GM04504 (cell line): ENCODE results near the gene UBR2.
"Not testable (repeated sequence)": the region's sequence is repeated elsewhere in the genome, so short reads cannot be mapped to it uniquely, and the experiment has no call there.

Experiments
- DNase-seq: peaks from one replicate; pipeline ENCODE4 v3.0.0-alpha.2; 2012; ENCODE audit warnings: low read depth

Gene UBR2

DNA sequence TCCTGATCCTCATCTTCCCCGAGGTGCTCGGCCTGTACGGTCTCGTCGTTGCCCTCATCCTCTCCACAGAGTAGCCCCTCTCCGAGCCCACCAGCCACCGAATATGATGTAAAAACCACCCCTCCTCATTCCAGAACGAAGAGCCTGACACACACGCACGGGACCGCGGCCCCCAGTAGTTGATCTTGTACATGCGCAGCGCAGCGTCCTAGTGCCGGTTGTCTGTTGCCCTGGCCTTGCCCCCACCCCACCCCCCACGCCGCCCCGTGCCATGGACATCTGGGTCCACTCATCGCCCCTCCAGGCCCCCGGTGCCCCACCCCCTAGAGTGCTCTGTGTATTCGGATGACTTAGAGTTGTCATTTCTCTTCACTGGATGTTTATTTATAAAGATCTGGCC, 163.8 kb downstream of the UBR2 start:
- DNase-seq, result no peak

DNA sequence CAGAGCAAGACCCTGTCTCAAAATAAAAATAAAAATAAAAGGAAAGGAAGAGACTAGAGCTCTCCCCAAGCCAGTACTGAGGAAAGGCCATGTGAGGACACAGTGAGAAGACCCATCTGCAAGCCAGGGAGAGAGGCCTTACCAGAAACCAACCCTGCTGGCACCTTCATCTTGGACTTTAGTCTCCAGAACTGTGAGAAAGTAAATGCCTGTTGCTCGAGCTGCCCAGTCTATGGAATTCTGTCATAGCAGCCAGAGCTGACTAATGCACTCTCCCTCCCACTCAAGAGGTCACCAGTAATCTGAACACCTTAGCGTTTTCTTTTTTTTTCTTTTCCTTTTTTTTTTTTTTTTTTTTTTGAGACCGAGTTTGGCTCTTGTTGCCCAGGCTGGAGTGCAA, 165.9 kb downstream of the UBR2 start:
- DNase-seq, result no peak

DNA sequence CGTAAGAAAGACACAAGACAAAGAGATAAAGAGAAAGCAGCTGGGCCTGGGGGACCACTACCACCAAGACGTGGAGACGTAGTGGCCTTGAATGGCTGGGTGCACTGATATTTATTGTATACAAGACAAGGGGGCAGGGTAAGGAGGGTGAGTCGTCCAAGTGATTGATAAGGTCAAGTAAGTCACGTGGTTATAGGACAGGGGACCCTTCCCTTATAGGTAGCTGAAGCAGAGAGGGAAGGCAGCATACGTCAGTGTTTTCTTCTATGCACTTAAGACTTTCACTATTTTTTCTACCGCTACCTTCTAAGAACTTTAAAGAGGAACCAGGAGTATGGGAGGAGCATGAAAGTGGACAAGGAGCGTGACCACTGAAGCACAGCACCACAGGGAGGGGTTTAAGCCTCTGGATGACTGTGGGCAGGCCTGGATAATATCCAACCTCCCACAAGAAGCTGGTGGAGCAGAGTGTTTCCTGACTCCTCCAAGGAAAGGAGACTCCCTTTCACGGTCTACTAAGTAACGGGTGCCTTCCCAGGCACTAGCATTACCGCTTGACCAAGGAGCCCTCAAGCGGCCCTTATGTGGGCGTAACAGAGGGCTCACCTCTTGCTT, 170.1 kb downstream of the UBR2 start:
- not testable (repeated sequence) for DNase-seq

DNA sequence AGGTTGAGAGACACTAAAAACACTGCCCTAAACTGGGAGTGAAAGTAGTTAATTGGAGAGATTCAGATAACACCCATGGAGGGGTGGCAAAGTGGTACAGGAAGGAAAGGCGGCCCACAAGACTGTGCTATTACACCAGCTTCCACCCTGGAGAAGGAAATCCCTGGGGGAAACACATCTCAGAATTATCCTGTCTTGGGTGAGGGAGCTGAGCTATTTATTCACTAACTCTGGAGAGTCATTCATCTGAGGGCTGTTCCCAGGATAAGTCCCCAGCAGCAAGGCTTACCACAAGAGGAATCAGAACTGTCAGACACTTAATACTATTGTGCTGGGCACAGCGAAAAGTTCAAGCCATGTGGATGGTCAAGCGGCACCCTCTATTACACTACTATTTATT, 172.1 kb downstream of the UBR2 start:
- no peak for DNase-seq

DNA sequence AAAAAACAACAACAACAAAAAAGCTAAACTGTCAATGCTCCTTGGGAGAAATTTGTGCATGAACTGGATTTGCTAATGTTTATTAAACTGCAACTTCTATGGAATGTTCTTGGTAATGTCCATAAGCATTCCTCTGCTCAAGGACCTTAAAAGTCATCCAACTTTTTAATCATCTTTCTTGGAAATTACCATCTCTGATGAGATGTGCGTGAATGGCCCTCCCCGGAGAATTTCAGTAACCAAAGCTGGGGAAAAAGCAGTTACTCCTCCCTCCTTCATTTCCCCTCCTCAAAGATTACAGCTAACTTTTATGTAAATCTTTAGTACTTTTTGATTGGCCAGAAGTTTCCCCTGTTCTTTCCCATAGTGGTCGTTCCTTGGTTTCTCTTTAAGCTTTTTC, 176.9 kb downstream of the UBR2 start:
- DNase-seq, result no peak

DNA sequence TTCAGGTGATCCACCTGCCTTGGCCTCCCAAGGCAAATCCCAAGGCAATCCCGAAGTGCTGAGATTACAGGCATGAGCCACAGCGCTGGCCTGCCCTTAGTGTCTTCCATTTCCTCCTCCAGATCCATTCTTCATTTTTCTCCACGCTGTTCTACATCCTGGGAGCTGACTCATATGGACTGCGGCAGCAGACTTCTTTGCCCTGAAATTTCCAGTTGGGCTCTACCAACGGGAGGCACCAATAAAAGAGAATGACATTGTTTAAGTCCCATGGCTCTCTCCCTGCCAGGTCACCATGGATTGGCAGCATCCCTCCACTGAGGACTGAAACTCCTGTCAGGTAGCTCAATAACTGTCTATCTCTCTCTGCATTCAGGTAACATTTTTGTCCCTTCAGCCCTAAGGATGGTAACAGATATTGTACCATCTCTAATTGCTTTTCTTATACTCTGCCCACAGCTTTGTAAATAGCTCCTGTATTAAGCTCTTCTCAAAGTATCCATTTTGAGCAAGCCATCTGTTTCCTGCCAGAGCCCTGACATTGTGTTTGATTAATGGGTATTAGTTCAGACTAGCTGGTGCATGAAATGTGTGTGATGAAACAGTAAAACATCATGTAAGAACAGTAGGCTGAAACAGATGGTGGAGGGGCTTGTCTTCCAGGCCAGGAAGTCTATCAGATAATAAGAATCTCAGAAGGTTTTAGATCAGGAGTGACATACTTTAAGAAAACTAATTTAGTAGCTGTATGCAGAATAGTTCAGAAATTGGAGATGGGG, 178.5 kb downstream of the UBR2 start:
- peak; percentile 47 for DNase-seq
